Osteocyte (in vitro differentiated cells): ENCODE results near the gene SLC17A7. TPM values are rescaled to one million over a fixed set of nuclear protein-coding genes. Genes with fewer than 3 reads are reported as not detected.

Experiments
- DNase-seq: peaks from one replicate; pipeline ENCODE4 v3.0.0; 2021; ENCODE audit warnings: mixed read lengths; ENCODE audit not compliant: unreplicated experiment; ENCODE audit errors: extremely low spot score
- H3K27ac Mint-ChIP-seq: one replicate; pipeline ENCODE4 v1.8.0; 2021; ENCODE audit warnings: mild to moderate bottlenecking, mixed read lengths; ENCODE audit not compliant: unreplicated experiment
- H3K27me3 Mint-ChIP-seq: one replicate; pipeline ENCODE4 v1.8.0; 2021; ENCODE audit warnings: mixed read lengths; ENCODE audit not compliant: unreplicated experiment
- H3K36me3 Mint-ChIP-seq: one replicate; pipeline ENCODE4 v1.8.0; 2021; ENCODE audit warnings: mixed read lengths; ENCODE audit not compliant: unreplicated experiment
- H3K4me1 Mint-ChIP-seq: one replicate; pipeline ENCODE4 v1.8.0; 2021; ENCODE audit warnings: mixed read lengths; ENCODE audit not compliant: unreplicated experiment
- H3K4me3 Mint-ChIP-seq: one replicate; pipeline ENCODE4 v1.8.0; 2021; ENCODE audit warnings: mild to moderate bottlenecking, moderate library complexity, mixed read lengths; ENCODE audit not compliant: unreplicated experiment
- H3K9me3 Mint-ChIP-seq: one replicate; pipeline ENCODE4 v1.8.0; 2021; ENCODE audit warnings: mixed read lengths; ENCODE audit not compliant: unreplicated experiment
- CTCF ChIP-seq: fragments of 200-600 bp; sonication (generic); IDR thresholded peaks from 2 replicates; pipeline ENCODE4 v1.5.0; 2021; ENCODE audit warnings: antibody characterized with exemption, mild to moderate bottlenecking, moderate library complexity
- total RNA-seq: library from RNA; stranded (reverse); gene quantifications from 2 replicates; pipeline ENCODE4 v1.2.1, GENCODE V29; 2021

The SLC17A7 gene
- total RNA-seq, 1 donor from 2014 or later = 0.54 TPM

GRCh38 chr19:49469828-49470614 is 28.7 kb upstream of the SLC17A7 start:
- peak; percentile 9 for TF ChIP-seq CTCF
- peaks cover 20% of the 10 kb centered on the region for H3K4me1 Mint-ChIP-seq
- no peak for DNase-seq
- H3K9me3 Mint-ChIP-seq = no peaks in the 10 kb centered on the region
- peak overlapping the region; percentile 71 for H3K27ac Mint-ChIP-seq
- no peaks in the 10 kb centered on the region for H3K27me3 Mint-ChIP-seq
- H3K36me3 Mint-ChIP-seq = peaks cover 3% of the 10 kb centered on the region
- no peak overlapping the region for H3K4me3 Mint-ChIP-seq

DNA sequence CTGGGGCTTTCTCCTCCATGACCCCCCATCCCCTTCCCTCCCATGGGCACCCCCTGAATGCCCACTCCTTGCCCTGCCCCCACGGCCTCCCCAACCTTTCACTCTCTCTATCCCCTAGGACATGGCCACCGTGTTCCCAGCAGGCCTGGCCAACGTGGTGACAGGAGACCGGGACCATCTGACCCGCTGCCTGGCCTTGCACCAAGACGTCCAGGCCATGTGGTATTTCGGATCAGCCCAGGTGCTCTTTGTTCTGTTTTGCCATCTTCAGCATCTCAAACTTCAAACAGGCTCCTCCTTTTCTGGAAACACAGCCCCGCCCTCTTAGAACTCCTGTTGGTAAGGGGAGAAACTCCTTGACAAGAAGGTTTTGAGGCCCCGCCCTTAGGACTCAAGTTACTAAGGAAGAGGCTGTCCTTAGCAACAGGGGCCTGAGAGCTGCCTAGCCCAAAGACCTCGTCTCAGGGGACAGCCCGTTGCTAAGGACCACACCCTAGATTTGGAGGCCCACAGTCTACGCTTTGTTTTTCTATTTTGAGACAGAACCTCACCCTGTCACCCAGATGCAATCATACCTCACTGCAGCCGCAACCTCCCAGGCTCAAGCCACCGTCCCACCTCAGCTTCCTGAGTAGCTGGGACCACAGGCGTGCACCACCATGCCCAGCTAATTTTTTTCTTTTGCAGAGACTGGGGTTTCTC is 27.6 kb upstream of the SLC17A7 start:
- H3K9me3 Mint-ChIP-seq = no peaks in the 10 kb centered on the region
- peak overlapping the region; percentile 47 for H3K4me3 Mint-ChIP-seq
- peak overlapping the region; percentile 98 for H3K27ac Mint-ChIP-seq
- peaks cover 13% of the 10 kb centered on the region for H3K4me1 Mint-ChIP-seq
- no peaks in the 10 kb centered on the region for H3K27me3 Mint-ChIP-seq
- DNase-seq = peak; percentile 90
- no peak for TF ChIP-seq CTCF
- peaks cover 3% of the 10 kb centered on the region for H3K36me3 Mint-ChIP-seq

GRCh38 chr19:49468199-49468598 is 26.9 kb upstream of the SLC17A7 start:
- peak overlapping the region; percentile 98 for H3K27ac Mint-ChIP-seq
- H3K27me3 Mint-ChIP-seq = no peaks in the 10 kb centered on the region
- no peak for TF ChIP-seq CTCF
- peaks cover 8% of the 10 kb centered on the region for H3K4me1 Mint-ChIP-seq
- H3K36me3 Mint-ChIP-seq = peaks cover 3% of the 10 kb centered on the region
- no peaks in the 10 kb centered on the region for H3K9me3 Mint-ChIP-seq
- DNase-seq = no peak
- H3K4me3 Mint-ChIP-seq = no peak overlapping the region

- no peak for TF ChIP-seq CTCF
Measured at GRCh38 chr19:49465371-49465770, 24.0 kb upstream of the SLC17A7 start.

More at GRCh38 chr19:49465371-49465770, 24.0 kb upstream of the SLC17A7 start:
- no peak for DNase-seq
- H3K4me1 Mint-ChIP-seq = peaks cover 7% of the 10 kb centered on the region
- H3K27me3 Mint-ChIP-seq = no peaks in the 10 kb centered on the region
- H3K36me3 Mint-ChIP-seq = peaks cover 3% of the 10 kb centered on the region
- no peaks in the 10 kb centered on the region for H3K9me3 Mint-ChIP-seq
- no peak overlapping the region for H3K27ac Mint-ChIP-seq
- H3K4me3 Mint-ChIP-seq = no peak overlapping the region
